HL-60/S4 (cell line): Measurements from ENCODE around the gene SLC2A1.
"Not testable (repeated sequence)": the region's sequence is repeated elsewhere in the genome, so short reads cannot be mapped to it uniquely, and the experiment has no call there.

Source experiments
- in situ Hi-C: fragments of 300-500 bp; cut with MboI; formaldehyde crosslinking; loops from 2 replicates; pipeline ENCODE4 v1.14.3; 2022; ENCODE audit warnings: low sequenced_read_pairs

The SLC2A1 gene

GRCh38 chr1:42930178-42931107 lies 28.2 kb downstream of the SLC2A1 start:
- in situ Hi-C loops = loop anchor here (5.0 kb wide), 1 partner anchor 142 kb away; no protein-coding TSS in a partner anchor

GRCh38 chr1:42929434-42930177 lies 29.1 kb downstream of the SLC2A1 start:
- in situ Hi-C loops = loop anchor here (5.0 kb wide), 1 partner anchor 143 kb away; no protein-coding TSS in a partner anchor

- in situ Hi-C loops = no loop called here
Measured at GRCh38 chr1:42928859-42929258, 29.8 kb downstream of the SLC2A1 start.

- in situ Hi-C loops = no loop called here
Measured at GRCh38 chr1:42927920-42928505, 30.7 kb downstream of the SLC2A1 start.

GRCh38 chr1:42927274-42927841 lies 31.3 kb downstream of the SLC2A1 start:
- in situ Hi-C loops = no loop called here

- in situ Hi-C loops = no loop called here
Measured at GRCh38 chr1:42926879-42927242, 31.8 kb downstream of the SLC2A1 start.

GRCh38 chr1:42926235-42926878 lies 32.3 kb downstream of the SLC2A1 start:
- in situ Hi-C loops = no loop called here

GRCh38 chr1:42924851-42925760 lies 33.6 kb downstream of the SLC2A1 start:
- in situ Hi-C loops = no loop called here

GRCh38 chr1:42924082-42924850 lies 34.4 kb downstream of the SLC2A1 start:
- in situ Hi-C loops = no loop called here

- in situ Hi-C loops = no loop called here
Measured at GRCh38 chr1:42923367-42924081, 35.1 kb downstream of the SLC2A1 start.

- in situ Hi-C loops = no loop called here
Measured at GRCh38 chr1:42922687-42923366, 35.8 kb downstream of the SLC2A1 start.

GRCh38 chr1:42921769-42922168 lies 36.9 kb downstream of the SLC2A1 start:
- in situ Hi-C loops = no loop called here

- in situ Hi-C loops = not testable (repeated sequence)
Measured at GRCh38 chr1:42919651-42920050, 39.0 kb downstream of the SLC2A1 start.

- in situ Hi-C loops = no loop called here
Measured at GRCh38 chr1:42917241-42917495, 41.5 kb downstream of the SLC2A1 start.

GRCh38 chr1:42915456-42915855 lies 43.2 kb downstream of the SLC2A1 start:
- in situ Hi-C loops = no loop called here

GRCh38 chr1:42914092-42914627 lies 44.5 kb downstream of the SLC2A1 start:
- in situ Hi-C loops = no loop called here

- in situ Hi-C loops = no loop called here
Measured at GRCh38 chr1:42913426-42914091, 45.1 kb downstream of the SLC2A1 start.
